Endothelial cell of umbilical vein (primary cell): ENCODE data around the gene ADGRL3. TPM values are rescaled to one million over a fixed set of nuclear protein-coding genes. Genes with fewer than 3 reads are reported as not detected.

ENCODE experiments used
- BruUV-seq: library from RNA; stranded (reverse); fragments of 400-500 nt; replicated peaks from 2 replicates; lab custom pipeline; 2021; lab: Mats Ljungman, UMichigan
- CTCF ChIA-PET: fragments of 300-600, 350-600 bp; sonication (Branson Sonifier 250); formaldehyde crosslinking; loops from one replicate; lab custom pipeline; 2021; ENCODE audit warnings: antibody characterized with exemption, inconsistent platforms; lab: Charles Lee
- POLR2A ChIA-PET: fragments of 300-600, 350-600 bp; sonication (Branson Sonifier 250); formaldehyde crosslinking; loops from one replicate; lab custom pipeline; 2021; ENCODE audit warnings: antibody characterized with exemption, inconsistent platforms; lab: Charles Lee
- DNase-seq: peaks from one replicate; pipeline ENCODE4 v3.0.0-alpha.2; 2011; ENCODE audit warnings: low read depth, low spot score
- FAIRE-seq: peaks from 2 replicates; lab custom pipeline; 2011; peaks lifted over from hg19 to GRCh38; lab: Jason Lieb, UNC
- H2AFZ ChIP-seq: 2 replicates; pipeline ENCODE4 v1.6.0; 2012; ENCODE audit warnings: low read depth, low read length, control low read depth, inconsistent platforms
- H3K27ac ChIP-seq: 2 replicates; pipeline ENCODE4 v1.5.1; 2011; ENCODE audit warnings: low read depth, mild to moderate bottlenecking, control low read depth, low read length, moderate library complexity; ENCODE audit not compliant: insufficient read depth
- H3K27me3 ChIP-seq, 2 experiments: 2 replicates each; pipeline versions ENCODE4 v1.6.0 to v1.6.1; 2011; ENCODE audit warnings: low read length in 2 of 2, mixed read lengths in 1 of 2; ENCODE audit not compliant: control insufficient read depth in 2 of 2, insufficient read depth in 2 of 2
- H3K36me3 ChIP-seq, 2 experiments: 2 replicates in 1 of 2; 3 replicates in 1 of 2; pipeline ENCODE4 v1.5.1; 2011; ENCODE audit warnings: low read length in 2 of 2, mild to moderate bottlenecking in 1 of 2, moderate library complexity in 1 of 2; ENCODE audit not compliant: control insufficient read depth in 2 of 2, insufficient read depth in 2 of 2; ENCODE audit errors: extremely low read depth in 1 of 2
- H3K4me1 ChIP-seq: 3 replicates; pipeline ENCODE4 v1.5.1; 2011; ENCODE audit warnings: mild to moderate bottlenecking, low read length; ENCODE audit not compliant: control insufficient read depth, insufficient read depth; ENCODE audit errors: extremely low read depth
- H3K4me2 ChIP-seq: 2 replicates; pipeline ENCODE4 v1.6.1; 2011; ENCODE audit warnings: low read length, control low read depth, mixed read lengths; ENCODE audit not compliant: insufficient read depth
- H3K4me3 ChIP-seq, 3 experiments: fragments of 200-600 bp in 1 of 3; sonication (generic), shearing (Covaris generic) in 1 of 3; replicated peaks in 1 of 3; 2 replicates each; pipeline ENCODE4 v1.5.1; 2011 to 2016; ENCODE audit warnings: control low read depth in 3 of 3, low read length in 3 of 3, mild to moderate bottlenecking in 2 of 3, inconsistent platforms in 1 of 3, low read depth in 1 of 3, moderate library complexity in 1 of 3; ENCODE audit not compliant: insufficient read depth in 1 of 3
- H3K79me2 ChIP-seq: 2 replicates; pipeline ENCODE4 v1.6.0; 2012; ENCODE audit warnings: low read length, inconsistent platforms; ENCODE audit not compliant: control insufficient read depth, insufficient read depth
- H3K9ac ChIP-seq: replicated peaks from 2 replicates; pipeline ENCODE3; 2011; ENCODE audit warnings: low read length, control low read depth; ENCODE audit not compliant: insufficient read depth; ENCODE audit errors: extremely low read depth
- H3K9me1 ChIP-seq: replicated peaks from 3 replicates; pipeline ENCODE4 v1.6.0; 2011; ENCODE audit warnings: mild to moderate bottlenecking, low read length; ENCODE audit not compliant: control insufficient read depth, insufficient read depth; ENCODE audit errors: extremely low read depth
- H3K9me3 ChIP-seq: replicated peaks from 2 replicates; pipeline ENCODE4 v1.5.1; 2012; ENCODE audit warnings: low read length, inconsistent platforms; ENCODE audit not compliant: control insufficient read depth, insufficient read depth
- H4K20me1 ChIP-seq: replicated peaks from 2 replicates; pipeline ENCODE3; 2011; ENCODE audit warnings: mild to moderate bottlenecking, low read length; ENCODE audit not compliant: control insufficient read depth, insufficient read depth; ENCODE audit errors: extremely low read depth
- CTCF ChIP-seq, 2 donors: IDR thresholded peaks; 1 replicate in 1 of 2; 2 replicates in 1 of 2; pipeline ENCODE4 v1.5.1; 2011; ENCODE audit warnings: low read length in 2 of 2, mild to moderate bottlenecking in 2 of 2, moderate library complexity in 2 of 2, control low read depth in 1 of 2, inconsistent platforms in 1 of 2, low read depth in 1 of 2; ENCODE audit not compliant: insufficient read depth in 1 of 2; ENCODE audit errors: extremely low read depth in 1 of 2
- EZH2 ChIP-seq: IDR thresholded peaks from 2 replicates; pipeline ENCODE4 v1.6.1; 2012; ENCODE audit warnings: borderline replicate concordance, low read depth, mild to moderate bottlenecking, moderate library complexity, low read length, inconsistent platforms; ENCODE audit not compliant: severe bottlenecking
- FOS ChIP-seq: IDR thresholded peaks from 2 replicates; pipeline ENCODE4 v1.6.1; 2011; ENCODE audit warnings: mild to moderate bottlenecking, low read length, moderate library complexity, borderline replicate concordance; ENCODE audit not compliant: insufficient read depth
- GATA2 ChIP-seq: IDR thresholded peaks from 2 replicates; pipeline ENCODE4 v1.7.0; 2011; ENCODE audit warnings: low read depth, mild to moderate bottlenecking, moderate library complexity, mixed read lengths, low read length; ENCODE audit not compliant: insufficient read length, insufficient read depth
- JUN ChIP-seq: IDR thresholded peaks from 2 replicates; pipeline ENCODE4 v1.6.1; 2011; ENCODE audit warnings: borderline replicate concordance, low read depth; ENCODE audit not compliant: insufficient read length, insufficient read depth
- MAX ChIP-seq: IDR thresholded peaks from 2 replicates; pipeline ENCODE4 v1.6.1; 2011; ENCODE audit not compliant: insufficient read depth, insufficient read length
- MYC ChIP-seq: IDR thresholded peaks from one replicate; pipeline ENCODE4 v1.6.1; 2011; ENCODE audit warnings: mild to moderate bottlenecking, low read depth, low read length
- POLR2A ChIP-seq: IDR thresholded peaks from 2 replicates; pipeline ENCODE4 v1.6.1; 2012; ENCODE audit warnings: low read depth, mild to moderate bottlenecking, control low read depth, low read length
- POLR2AphosphoS5 ChIP-seq: IDR thresholded peaks from 2 replicates; pipeline ENCODE4 v1.6.1; 2012; ENCODE audit warnings: low read depth, mild to moderate bottlenecking, control low read depth, low read length, moderate library complexity; ENCODE audit not compliant: insufficient read depth
- dilution Hi-C: fragments of 300-500 bp; cut with MboI; formaldehyde crosslinking; loops from one replicate; pipeline ENCODE4 v1.15.0; 2019; ENCODE audit warnings: low sequenced_read_pairs; ENCODE audit not compliant: extremely low pct_ligation_motif_present
- intact Hi-C: fragments of 100-400 bp; cut with micrococcal nuclease; formaldehyde crosslinking; loops from one replicate; pipeline ENCODE4 v1.10.0; 2022
- polyA plus RNA-seq, 4 experiments: library from polyadenylated mRNA; depleted of rRNA in 3 of 4; stranded (reverse) in 3 of 4; unstranded in 1 of 4; fragments of >200 nt; gene quantifications; 2 replicates each; pipeline versions ENCODE4 v1.2.1 to v1.2.3, GENCODE V29; 2011 to 2012; ENCODE audit warnings: missing spikeins in 1 of 4
- total RNA-seq: library from RNA; stranded (reverse); gene quantifications from 2 replicates; pipeline ENCODE4 v1.2.3, GENCODE V29; 2021

ADGRL3 gene
- total and polyA plus RNA-seq, 2 donors (not counting 3 experiments of a cell fraction or from before 2014, with no cell fraction given): not detected

- Histone ChIP-seq H3K9me1 (no peaks in the 10 kb centered on the region), H2AFZ (no peak overlapping the region), H3K9me3 (no peaks in the 10 kb centered on the region), H3K27me3 (no peaks in the 10 kb centered on the region), H3K9ac (no peak overlapping the region), H3K36me3 (no peaks in the 10 kb centered on the region), H3K27ac (no peak overlapping the region), H4K20me1 (no peaks in the 10 kb centered on the region), H3K4me2 (no peak overlapping the region), H3K4me1 (no peaks in the 10 kb centered on the region), H3K4me3 (no peak overlapping the region), H3K79me2 (no peaks in the 10 kb centered on the region)
- FAIRE-seq: no peak
- intact Hi-C loops (no loop called here), dilution Hi-C loops (no loop called here)
- TF ChIP-seq FOS (no peak), GATA2 (no peak), POLR2AphosphoS5 (no peak), EZH2 (no peak), POLR2A (no peak), CTCF (IDR thresholded peaks at IDR 0.05; ENCODE audit: extremely low read depth in 1 of 2, insufficient read depth in 1 of 2, low read depth in 1 of 2, low read length in 2 of 2) (no peak), MAX (no peak), MYC (no peak), JUN (no peak)
- no peak for DNase-seq
- POLR2A ChIA-PET: no interaction called here
- BruUV-seq: no TSS peak
- CTCF ChIA-PET: no interaction called here
These were observed 875.0 kb downstream of the ADGRL3 start for GRCh38 chr4:62075089-62075488.
